Activated CD8-positive, alpha-beta memory T cell treated with anti-CD3 and anti-CD28 coated beads, Interleukin-2, amount 50 U/mL, for 1 hour (primary cell): Measurements from ENCODE around the gene PRKCE.

Experiments used
- DNase-seq: peaks from one replicate; pipeline ENCODE4 v3.0.0-alpha.2; 2020; ENCODE audit errors: extremely low read depth

The PRKCE gene

DNA sequence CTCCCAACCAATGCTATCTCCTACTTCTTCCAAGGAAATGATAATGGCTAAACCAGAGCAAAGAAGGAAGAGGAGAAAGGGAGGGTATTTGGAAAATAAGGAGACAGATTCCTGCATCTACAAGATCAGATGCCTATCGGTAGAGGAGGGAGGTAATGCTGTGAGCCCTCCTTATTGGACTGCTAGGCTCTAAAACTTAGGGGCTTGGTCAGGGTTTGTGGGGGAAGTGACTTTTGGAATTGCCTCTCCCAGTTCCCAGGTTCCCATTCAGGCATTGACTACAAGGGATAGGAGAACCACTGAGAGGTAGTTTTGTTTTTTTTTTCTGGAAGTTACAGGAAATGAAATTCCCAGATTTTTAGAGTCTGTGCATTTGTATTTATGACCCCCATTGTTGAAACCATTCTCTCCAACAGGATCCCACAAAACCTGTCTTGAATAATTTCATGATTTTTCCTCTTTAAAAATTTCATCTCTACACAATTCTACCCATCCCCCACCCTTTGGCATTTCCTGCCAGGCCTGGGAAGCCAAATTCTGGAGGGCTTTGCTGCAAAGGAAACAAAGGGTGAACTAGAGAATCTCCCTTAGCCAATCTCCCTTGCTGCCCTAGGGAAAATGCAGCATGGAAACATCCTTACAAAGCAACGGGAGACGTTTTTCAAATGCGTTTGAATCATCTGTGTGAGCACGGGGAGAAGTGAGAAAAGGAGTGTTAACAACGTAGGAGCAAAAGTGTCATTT, 363.6 kb downstream of the PRKCE start:
- DNase-seq: no peak

GRCh38 chr2:46015671-46016070, 364.2 kb downstream of the PRKCE start:
- no peak for DNase-seq

- no peak for DNase-seq
Observed at GRCh38 chr2:46016091-46016490, 364.6 kb downstream of the PRKCE start.

DNA sequence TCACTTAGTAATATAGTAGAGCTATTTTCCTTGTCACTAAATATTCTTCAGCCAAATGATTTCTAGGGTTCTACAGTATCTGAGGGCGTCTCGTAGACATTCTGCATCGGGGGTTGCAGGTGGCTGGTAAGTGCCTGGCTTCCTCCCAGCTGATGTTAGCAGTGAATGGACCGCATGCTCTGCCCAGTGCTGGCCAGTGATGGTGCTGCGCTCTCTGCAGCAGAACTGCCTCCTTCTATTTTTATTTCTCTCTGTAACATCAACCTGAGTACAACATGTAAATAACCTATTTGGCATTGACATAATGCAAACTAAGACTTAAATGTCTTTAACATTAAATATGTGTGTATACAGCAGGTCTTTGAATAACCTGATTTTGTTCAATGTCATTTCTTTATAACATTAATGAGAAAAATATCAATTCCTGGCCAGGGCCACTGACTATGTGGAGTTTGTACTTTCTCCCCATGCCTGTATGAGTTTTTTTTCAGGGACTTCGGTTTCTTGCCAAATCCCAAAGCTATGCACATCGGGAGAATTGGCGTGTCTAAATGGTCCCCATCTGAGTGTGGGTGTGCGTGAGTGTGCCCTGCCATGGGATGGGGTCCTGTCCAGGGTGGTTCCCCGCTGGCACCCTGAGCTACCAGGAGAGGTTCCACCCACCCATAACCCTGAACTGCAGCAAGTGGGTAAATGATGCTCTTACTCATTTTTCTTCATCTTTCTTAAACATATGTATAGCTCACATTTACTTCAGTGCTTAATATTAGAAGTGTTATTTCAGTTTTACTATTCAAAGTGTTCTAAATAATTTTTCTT, 367.5 kb downstream of the PRKCE start:
- no peak for DNase-seq

DNA sequence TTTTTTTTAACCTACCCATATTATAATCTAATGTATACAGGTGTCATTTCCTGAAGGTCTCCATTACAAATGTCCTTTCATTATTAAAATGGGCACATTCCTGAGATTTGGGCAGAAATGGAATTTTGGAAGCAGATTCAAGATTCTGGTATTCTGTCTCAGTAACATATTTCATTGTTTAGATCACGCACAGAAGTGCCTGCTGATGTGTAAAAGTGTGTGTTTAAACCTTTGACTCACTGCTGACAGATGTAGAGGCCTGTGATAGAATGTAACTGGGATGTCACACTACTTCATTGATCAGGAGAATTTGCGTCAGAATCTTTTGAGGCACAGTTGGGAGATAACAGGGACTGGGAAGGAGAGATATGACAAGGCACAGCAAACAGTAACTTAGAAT, 368.9 kb downstream of the PRKCE start:
- DNase-seq: no peak

DNA sequence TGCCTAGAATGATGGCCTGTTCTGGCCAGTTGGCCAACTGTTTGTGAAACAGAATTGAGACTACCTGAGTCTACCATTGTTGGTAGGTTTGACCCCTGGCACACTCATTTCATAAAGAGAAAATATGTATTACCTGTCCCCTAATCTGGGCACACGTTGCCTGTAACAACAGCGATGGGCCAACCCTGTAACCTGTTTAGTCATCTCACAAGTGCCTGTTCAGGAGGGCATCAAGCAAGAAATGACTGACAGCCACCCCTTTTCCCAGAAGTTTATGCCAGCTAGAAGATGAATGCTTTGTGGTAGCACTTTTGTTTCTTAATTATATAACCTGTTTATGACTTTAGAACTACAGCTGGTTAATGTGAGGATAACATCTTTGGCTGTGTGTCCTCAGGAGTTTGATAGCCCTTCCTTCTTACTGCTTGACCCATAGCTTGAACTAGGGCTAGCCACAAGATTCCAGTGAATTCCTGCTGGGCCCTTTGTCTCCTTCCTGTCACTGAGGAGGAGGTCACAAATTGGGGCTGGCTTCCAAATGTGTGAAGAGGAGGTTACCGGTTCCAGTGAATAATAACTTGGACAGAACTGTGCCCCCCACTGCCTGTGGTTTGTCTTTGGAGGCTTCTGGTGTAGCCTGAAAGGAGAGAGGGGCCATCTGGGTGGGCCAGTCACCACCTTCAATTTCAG, 371.8 kb downstream of the PRKCE start:
- DNase-seq: no peak

GRCh38 chr2:46024146-46024779, 372.8 kb downstream of the PRKCE start:
- DNase-seq: no peak

GRCh38 chr2:46025081-46025480, 373.6 kb downstream of the PRKCE start:
- no peak for DNase-seq

DNA sequence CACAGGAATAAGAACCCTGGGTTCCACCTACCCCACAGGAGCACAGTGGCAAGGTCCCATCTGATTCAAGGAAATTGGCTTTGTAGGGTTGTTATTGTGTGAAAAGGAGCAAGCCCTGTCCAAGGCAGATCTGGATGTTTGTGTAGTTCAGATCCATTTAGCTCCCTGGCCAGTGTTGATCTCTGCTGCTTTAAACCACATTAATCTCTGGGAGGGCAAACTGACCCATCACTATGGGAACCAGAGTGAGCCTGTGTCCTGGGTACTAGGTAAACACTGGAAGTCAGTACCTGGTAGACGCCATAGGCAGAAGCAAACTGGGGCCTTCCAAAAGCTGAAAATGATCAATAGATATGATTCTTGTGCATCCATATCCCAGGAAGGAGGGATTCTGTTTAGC, 374.2 kb downstream of the PRKCE start:
- no peak for DNase-seq

DNA sequence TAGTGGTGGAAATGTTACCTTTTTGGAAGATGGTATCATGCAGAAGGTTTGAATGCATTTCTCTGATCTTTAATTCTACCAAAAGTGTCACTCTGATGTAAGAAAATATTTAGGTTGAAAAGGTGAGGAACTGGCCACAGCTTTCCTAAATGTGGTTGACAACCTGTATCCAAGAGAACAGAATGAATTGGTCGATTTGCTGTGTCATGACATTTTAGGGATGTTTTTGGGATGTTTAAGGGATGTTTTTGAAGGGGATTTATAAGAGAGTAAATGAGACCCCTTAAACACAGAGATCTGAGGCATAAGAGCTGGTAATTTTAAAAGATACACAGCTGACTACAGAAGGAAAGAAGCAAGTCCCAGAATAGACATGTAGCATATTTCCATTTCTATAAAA, 375.0 kb downstream of the PRKCE start:
- DNase-seq: no peak

GRCh38 chr2:46029332-46029811, 377.9 kb downstream of the PRKCE start:
- no peak for DNase-seq

DNA sequence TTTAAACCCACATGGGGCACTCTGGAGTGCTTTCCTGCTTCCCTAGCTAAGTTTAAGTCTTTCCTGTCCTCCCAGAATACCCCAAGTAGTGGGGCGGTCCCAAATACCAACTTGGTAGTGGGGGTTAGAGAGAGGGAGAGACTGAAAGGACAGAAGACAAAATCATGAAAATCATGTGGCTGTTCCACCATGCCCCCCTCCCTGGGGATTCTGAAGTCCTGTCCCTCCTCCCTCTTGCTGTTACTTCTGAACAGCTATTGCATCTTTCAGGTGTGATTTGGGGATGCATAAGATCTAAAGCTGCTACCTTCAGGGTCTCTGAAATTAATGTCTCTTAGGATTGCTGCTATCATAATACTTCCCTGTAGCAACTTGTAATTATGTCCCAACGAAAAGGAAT, 378.9 kb downstream of the PRKCE start:
- DNase-seq: no peak

DNA sequence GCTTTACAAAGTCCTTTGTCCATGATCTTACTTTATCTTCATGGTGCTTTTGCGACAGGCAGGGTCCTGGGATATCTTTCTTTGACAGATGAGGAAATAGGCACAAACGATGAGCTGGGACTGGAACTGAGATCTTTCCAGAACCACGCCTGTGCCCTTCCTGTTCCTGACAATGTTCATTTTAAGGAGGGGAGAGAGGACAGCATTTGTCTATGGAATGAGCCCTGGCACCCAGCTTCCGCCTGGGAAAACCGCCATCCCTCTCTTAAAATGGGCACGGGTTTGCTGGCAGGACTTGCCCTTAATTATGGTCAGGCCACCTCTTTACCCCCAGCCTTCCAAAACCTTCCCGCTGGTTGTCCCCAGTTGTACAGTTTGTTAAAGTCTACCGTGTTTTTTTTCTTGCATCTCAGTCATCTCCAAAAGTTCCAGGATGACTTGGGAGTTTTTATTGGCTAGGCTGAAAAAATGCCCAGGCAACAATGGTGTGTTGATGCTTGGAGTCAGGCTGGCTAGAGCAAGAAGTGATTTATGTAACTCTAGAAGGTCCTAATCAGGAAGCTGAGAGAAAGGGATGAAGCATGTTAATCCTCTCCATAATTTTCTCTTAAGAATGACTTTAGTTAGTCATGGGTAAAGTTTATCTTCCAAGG, 380.8 kb downstream of the PRKCE start:
- no peak for DNase-seq

GRCh38 chr2:46032996-46033395, 381.5 kb downstream of the PRKCE start:
- no peak for DNase-seq

DNA sequence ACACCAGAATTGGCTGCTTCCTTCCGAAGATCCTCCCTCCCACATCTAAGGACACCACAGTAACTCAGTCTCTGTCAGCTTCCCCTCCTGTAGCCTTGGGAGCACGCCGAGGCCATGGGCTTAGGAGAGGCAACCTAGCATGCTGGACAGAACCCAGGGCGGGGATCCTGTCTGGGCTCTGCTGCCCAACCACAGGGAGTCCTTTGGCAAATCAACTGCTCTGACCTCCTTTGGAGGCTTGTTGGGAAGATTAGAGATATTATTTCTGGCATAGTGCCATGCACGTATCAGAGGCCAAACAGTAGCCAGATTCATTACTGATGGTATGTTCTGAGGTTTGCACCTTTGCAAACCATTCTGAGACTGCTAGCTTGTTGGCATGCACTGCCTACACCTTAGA, 383.1 kb downstream of the PRKCE start:
- DNase-seq: no peak

DNA sequence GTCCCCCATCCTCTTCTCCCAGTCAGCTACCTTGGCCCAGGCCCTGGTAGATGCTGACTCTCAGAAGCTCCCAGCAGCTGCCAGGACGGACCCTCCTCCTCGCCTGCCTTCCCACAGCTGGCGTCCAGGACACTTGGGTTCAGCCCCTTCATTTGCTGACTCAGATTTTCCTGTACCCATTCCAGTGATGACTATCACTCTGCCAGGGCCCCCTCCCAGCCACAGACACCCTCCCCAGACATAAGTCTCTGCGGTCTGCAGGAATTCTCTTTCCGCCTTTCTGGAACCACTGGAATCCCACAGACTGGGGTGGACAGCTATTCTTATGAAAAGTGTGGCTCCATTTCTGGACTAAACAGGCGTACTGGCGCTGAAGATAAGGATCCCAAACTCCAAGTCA, 385.5 kb downstream of the PRKCE start:
- no peak for DNase-seq

DNA sequence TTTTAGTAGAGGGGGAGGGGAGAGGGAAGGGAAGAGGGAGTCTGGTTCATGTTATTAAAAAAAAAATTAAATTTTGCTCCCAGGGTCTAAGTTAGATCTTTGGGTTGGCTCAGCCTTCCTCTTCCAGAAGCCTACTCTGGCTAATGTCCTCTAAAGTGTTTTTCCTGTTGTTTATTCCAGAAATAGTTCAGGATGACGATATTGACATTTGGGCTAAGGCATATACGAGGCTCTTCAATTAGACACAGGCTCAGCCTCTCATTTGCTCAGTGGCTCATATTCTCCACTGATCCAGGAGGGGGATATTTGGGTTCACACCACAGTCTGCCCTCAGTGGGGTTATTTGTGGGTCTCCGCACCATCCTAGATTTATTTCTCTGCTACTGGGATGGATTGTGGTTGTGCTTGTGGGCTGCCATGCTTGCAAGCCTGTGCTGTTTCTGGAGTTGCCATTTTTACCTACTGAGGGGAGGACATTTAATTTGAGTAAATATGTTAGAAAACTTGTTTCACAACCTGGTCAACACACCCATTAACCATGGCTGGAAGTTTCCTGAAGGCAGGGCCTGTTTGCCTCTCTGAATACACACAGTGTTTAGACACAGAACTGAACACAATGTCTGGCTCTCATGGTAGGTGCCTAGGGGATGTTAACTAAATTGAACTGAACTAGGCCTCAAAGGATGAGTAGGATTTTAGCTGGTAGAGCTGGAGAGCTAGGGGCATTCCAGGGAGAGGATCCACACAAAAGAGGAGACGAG, 388.2 kb downstream of the PRKCE start:
- DNase-seq: no peak

GRCh38 chr2:46040563-46041155, 389.2 kb downstream of the PRKCE start:
- DNase-seq: no peak

- no peak for DNase-seq
Observed at GRCh38 chr2:46041434-46041833, 390.0 kb downstream of the PRKCE start.

- DNase-seq: no peak
Observed at GRCh38 chr2:46042207-46042637, 390.7 kb downstream of the PRKCE start.
